Subcutaneous abdominal adipose tissue (tissue), 5 donors: ENCODE measurements around the gene MCM7.

Experiments used
- H3K27ac ChIP-seq: one replicate; pipeline ENCODE4 v1.7.0; 2013; ENCODE audit warnings: low read depth, mild to moderate bottlenecking, inconsistent platforms, low read length, moderate library complexity
- H3K27me3 ChIP-seq, 5 donors: one replicate each; pipeline ENCODE4 v1.7.0; 2013; ENCODE audit warnings: low read length in 5 of 5, inconsistent platforms in 1 of 5; ENCODE audit not compliant: control insufficient read depth in 5 of 5, insufficient read depth in 4 of 5
- H3K36me3 ChIP-seq, 5 donors: one replicate each; pipeline ENCODE4 v1.7.0; 2013; ENCODE audit warnings: low read length in 5 of 5; ENCODE audit not compliant: control insufficient read depth in 5 of 5, insufficient read depth in 5 of 5
- H3K4me1 ChIP-seq, 5 donors: one replicate each; pipeline ENCODE4 v1.7.0; 2013; ENCODE audit warnings: low read length in 5 of 5, mild to moderate bottlenecking in 3 of 5, moderate library complexity in 1 of 5; ENCODE audit not compliant: control insufficient read depth in 5 of 5, insufficient read depth in 5 of 5
- H3K4me3 ChIP-seq, 5 donors: one replicate each; pipeline ENCODE4 v1.7.0; 2013; ENCODE audit warnings: low read length in 5 of 5, low read depth in 1 of 5
- H3K9ac ChIP-seq, 5 donors: one replicate each; pipeline ENCODE4 v1.7.0; 2013; ENCODE audit warnings: low read length in 5 of 5, mild to moderate bottlenecking in 4 of 5, moderate library complexity in 3 of 5
- H3K9me3 ChIP-seq, 5 donors: one replicate each; pipeline ENCODE4 v1.7.0; 2013; ENCODE audit warnings: low read length in 5 of 5; ENCODE audit not compliant: control insufficient read depth in 5 of 5
- donor health status: healthy.
- donor health status: healthy.
- donor health status: healthy.
- donor health status: healthy.
- donor health status: healthy.

Gene MCM7

DNA sequence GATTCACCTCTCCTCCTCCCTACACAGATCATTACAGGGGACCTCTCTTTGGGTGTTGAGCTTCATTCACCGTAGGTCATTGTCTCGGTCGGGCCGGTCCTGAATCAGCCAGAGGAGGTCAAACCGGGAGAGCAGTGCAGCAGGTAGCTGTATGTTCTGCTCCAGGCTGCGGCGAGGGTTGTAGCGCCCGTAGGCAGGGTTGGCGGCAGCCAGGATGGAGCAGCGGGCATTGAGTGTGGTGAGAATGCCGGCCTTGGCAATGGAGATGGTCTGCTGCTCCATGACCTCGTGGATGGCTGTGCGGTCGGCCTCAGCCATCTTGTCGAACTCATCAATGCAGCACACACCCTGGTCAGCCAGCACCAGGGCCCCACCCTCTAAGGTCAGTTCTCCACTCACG is 5.5 kb downstream of the MCM7 start:
- no peak overlapping the region for H3K4me3 ChIP-seq
- no peaks in the 10 kb centered on the region for H3K27me3 ChIP-seq
- no peak overlapping the region for H3K27ac ChIP-seq
- H3K9ac ChIP-seq = no peak overlapping the region
- H3K4me1 ChIP-seq = peaks cover 11 to 42% (median 30%) of the 10 kb centered on the region in 5 donors
- peaks cover 4 to 88% (median 83%) of the 10 kb centered on the region in 5 donors for H3K36me3 ChIP-seq
- H3K9me3 ChIP-seq = no peaks in the 10 kb centered on the region

GRCh38 chr7:100095289-100095688 is 5.9 kb downstream of the MCM7 start:
- peak overlapping the region in 1 of 5 donors; percentile 13 for H3K9ac ChIP-seq
- no peak overlapping the region for H3K4me3 ChIP-seq
- H3K27ac ChIP-seq = no peak overlapping the region
- no peaks in the 10 kb centered on the region for H3K9me3 ChIP-seq
- H3K4me1 ChIP-seq = peaks cover 11 to 42% (median 30%) of the 10 kb centered on the region in 5 donors
- peaks cover 6 to 92% (median 87%) of the 10 kb centered on the region in 5 donors for H3K36me3 ChIP-seq
- H3K27me3 ChIP-seq = no peaks in the 10 kb centered on the region

DNA sequence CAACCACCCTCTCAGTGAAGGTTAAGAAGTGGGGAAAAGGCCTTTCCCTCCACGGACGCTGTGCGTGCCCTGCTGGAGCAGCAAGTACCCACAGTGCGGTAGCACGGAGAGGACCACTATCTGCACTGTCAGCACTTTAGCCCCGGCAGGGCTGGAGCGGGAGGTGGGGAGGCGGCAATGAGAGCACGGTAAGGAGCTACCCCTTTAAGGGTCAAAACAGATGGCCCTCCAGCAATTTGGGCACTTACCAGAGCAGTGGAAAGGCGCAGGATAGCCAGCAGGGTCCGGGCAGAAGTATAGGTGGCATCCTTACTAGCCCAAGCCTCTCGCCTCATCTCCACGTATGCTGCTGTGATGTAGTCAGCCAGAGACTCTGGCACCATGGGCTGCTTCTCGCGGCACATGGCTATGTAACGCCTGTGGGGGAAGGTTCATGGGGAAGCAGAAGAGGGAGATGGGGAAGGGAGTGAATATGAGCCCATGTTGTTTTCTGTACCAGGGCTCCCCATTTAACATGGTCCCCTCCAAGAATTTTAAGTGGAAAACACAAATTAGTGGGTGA is 7.2 kb downstream of the MCM7 start:
- H3K4me3 ChIP-seq = peak overlapping the region in 2 of 5 donors; percentile 9 to 25
- H3K9ac ChIP-seq = peak overlapping the region in 1 of 5 donors; percentile 48
- H3K27ac ChIP-seq = no peak overlapping the region
- H3K9me3 ChIP-seq = no peaks in the 10 kb centered on the region
- peaks cover 7 to 40% (median 27%) of the 10 kb centered on the region in 5 donors for H3K4me1 ChIP-seq
- peaks cover 6 to 87% (median 82%) of the 10 kb centered on the region in 5 donors for H3K36me3 ChIP-seq
- H3K27me3 ChIP-seq = no peaks in the 10 kb centered on the region

DNA sequence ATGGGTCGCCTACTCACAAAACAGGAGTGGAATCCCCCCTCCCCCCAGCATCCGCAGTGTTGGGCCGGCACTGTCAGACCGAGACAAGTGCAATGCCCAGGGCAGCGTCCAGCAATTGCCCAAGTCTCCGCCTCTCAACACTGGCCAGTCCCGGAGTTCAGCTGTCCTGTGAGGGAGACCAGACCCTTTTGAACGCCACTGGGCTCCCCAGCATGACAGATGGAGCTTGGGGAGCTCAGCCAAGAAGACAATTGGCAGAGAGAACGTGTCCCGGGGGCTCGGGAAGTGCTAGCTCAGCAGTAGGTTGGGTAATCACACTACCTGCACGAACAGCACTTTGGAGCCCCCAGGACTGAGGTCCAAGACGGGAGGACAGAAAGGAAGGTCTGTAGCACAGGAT is 7.7 kb downstream of the MCM7 start:
- Histone ChIP-seq H3K4me1 (peaks cover 8 to 38% (median 28%) of the 10 kb centered on the region in 5 donors), H3K9me3 (no peaks in the 10 kb centered on the region), H3K9ac (peak overlapping the region in 1 of 5 donors; percentile 48), H3K27ac (no peak overlapping the region), H3K4me3 (peak overlapping the region in 2 of 5 donors; percentile 9 to 25), H3K27me3 (no peaks in the 10 kb centered on the region), H3K36me3 (peaks cover 6 to 82% (median 77%) of the 10 kb centered on the region in 5 donors)

DNA sequence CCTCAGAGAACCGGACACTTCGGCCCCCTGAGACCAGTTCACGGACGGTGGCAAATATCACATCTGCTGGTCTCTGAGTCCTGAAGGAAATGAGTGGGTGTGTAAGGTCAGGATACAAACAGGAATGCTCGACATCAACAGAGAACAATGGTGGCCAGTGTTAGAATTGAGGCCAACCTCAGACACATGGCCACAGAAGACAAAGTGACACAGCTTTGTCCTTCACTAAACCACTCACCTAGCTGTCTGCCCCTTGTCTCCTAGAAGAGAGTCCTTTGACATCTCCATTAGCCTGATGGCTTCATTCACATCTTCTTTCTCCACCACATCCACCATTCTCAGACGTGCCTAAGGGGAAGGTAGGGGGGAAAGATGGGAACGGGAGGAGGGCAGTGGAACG is 8.1 kb downstream of the MCM7 start:
- H3K36me3 ChIP-seq = peaks cover 6 to 78% (median 72%) of the 10 kb centered on the region in 5 donors

DNA sequence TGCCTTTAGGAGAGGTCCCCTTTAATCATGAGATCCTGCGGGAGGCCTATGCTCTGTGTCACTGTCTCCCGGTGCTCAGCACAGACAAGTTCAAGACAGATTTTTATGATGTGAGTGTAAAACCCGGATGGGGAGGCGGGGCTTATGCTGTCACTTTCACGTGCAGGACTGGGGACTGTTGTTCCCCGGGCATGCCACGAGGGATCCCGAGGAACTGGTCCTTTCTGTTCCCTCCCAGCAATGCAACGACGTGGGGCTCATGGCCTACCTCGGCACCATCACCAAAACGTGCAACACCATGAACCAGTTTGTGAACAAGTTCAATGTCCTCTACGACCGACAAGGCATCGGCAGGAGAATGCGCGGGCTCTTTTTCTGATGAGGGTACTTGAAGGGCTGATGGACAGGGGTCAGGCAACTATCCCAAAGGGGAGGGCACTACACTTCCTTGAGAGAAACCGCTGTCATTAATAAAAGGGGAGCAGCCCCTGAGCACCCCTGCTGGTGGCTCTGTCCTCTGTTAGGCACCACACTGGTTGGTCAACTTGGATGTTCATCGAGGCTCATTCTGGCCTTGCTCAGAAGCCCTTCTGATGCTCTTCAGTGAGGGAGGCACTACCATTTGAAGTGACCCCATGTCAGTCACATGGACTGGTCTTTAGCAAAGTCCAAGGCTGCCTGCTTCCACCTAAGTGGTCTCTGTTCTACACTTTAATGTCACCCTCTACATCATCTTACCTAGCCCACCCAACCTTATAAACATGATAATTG is 9.6 kb downstream of the MCM7 start:
- H3K9ac ChIP-seq = no peak overlapping the region
- H3K27me3 ChIP-seq = no peaks in the 10 kb centered on the region
- H3K4me1 ChIP-seq = peaks cover 10 to 45% (median 34%) of the 10 kb centered on the region in 5 donors
- H3K27ac ChIP-seq = no peak overlapping the region
- peaks cover 6 to 64% (median 60%) of the 10 kb centered on the region in 5 donors for H3K36me3 ChIP-seq
- no peak overlapping the region for H3K4me3 ChIP-seq
- no peaks in the 10 kb centered on the region for H3K9me3 ChIP-seq

More for the DNA sequence above, 8.1 kb downstream of the MCM7 start:
- no peaks in the 10 kb centered on the region for H3K27me3 ChIP-seq
- no peak overlapping the region for H3K9ac ChIP-seq
- no peak overlapping the region for H3K4me3 ChIP-seq
- H3K9me3 ChIP-seq = no peaks in the 10 kb centered on the region
- H3K27ac ChIP-seq = no peak overlapping the region
- H3K4me1 ChIP-seq = peaks cover 10 to 42% (median 32%) of the 10 kb centered on the region in 5 donors

GRCh38 chr7:100090527-100091410 is 10.4 kb downstream of the MCM7 start:
- Histone ChIP-seq H3K27ac (no peak overlapping the region), H3K9me3 (no peaks in the 10 kb centered on the region), H3K27me3 (no peaks in the 10 kb centered on the region), H3K4me1 (peaks cover 10 to 45% (median 34%) of the 10 kb centered on the region in 5 donors), H3K36me3 (peaks cover 6 to 56% (median 52%) of the 10 kb centered on the region in 5 donors), H3K4me3 (no peak overlapping the region), H3K9ac (no peak overlapping the region)

DNA sequence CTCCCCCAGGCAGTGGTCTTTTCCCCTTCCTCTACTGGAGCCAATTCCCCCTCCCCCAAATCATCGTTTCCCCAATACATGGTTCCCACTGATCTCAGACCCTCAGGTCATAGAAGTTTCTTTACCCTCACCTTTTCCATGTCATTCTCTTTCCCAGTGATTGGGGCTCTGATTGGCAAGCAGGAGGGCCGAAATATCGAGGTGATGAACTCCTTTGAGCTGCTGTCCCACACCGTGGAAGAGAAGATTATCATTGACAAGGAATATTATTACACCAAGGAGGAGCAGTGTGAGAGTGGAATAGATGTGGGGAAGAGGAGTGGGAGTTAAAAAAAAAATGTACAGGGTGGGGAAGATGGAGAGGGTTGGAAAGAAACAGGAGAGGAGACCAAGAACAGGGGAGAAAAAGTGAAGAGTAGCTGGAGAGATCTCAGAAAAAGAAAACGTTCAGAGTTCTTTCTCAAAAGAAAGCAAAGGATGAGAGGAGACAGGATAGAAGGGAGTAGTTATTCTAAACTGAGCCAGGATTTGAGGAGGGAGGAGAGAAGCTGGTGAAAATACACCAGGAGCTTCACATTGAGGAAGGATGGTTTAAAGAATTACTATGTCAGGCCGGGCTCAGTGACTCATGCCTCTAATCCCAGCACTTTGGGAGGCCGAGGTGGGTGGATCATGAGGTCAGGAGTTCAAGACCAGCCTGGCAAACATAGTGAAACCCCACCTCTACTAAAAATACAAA is 11.6 kb downstream of the MCM7 start:
- peak overlapping the region; percentile 46 for H3K27ac ChIP-seq
- peaks cover 6 to 45% (median 43%) of the 10 kb centered on the region in 5 donors for H3K36me3 ChIP-seq
- peaks cover 10 to 45% (median 34%) of the 10 kb centered on the region in 5 donors for H3K4me1 ChIP-seq
- peak overlapping the region; percentile 12 to 94 (median 87) for H3K9ac ChIP-seq
- H3K27me3 ChIP-seq = no peaks in the 10 kb centered on the region
- no peaks in the 10 kb centered on the region for H3K9me3 ChIP-seq
- H3K4me3 ChIP-seq = peak overlapping the region; percentile 89 to 96 (median 94)
